GM12891 (cell line): Measurements from ENCODE around the gene NSD2.

Experiments used
- PAX5 ChIP-seq: IDR thresholded peaks from 2 replicates; pipeline ENCODE4 v1.6.1; 2011; ENCODE audit warnings: low read length, moderate library complexity, mild to moderate bottlenecking; ENCODE audit not compliant: insufficient read depth, severe bottlenecking
- POLR2A ChIP-seq: IDR thresholded peaks from 2 replicates; pipeline ENCODE4 v1.6.1; 2011; ENCODE audit warnings: low read depth, low read length, control low read depth
- POLR2AphosphoS5 ChIP-seq: IDR thresholded peaks from 2 replicates; pipeline ENCODE4 v1.6.1; 2011; ENCODE audit warnings: low read depth, low read length, control low read depth
- POU2F2 ChIP-seq: IDR thresholded peaks from 2 replicates; pipeline ENCODE4 v1.6.1; 2011; ENCODE audit warnings: low read depth, mild to moderate bottlenecking, control low read depth, low read length, moderate library complexity
- SPI1 ChIP-seq: IDR thresholded peaks from 2 replicates; pipeline ENCODE4 v1.6.1; 2011; ENCODE audit warnings: low read depth, low read length, control low read depth
- TAF1 ChIP-seq: IDR thresholded peaks from 2 replicates; pipeline ENCODE4 v1.6.1; 2011; ENCODE audit warnings: low read depth, low read length, control low read depth

DNA sequence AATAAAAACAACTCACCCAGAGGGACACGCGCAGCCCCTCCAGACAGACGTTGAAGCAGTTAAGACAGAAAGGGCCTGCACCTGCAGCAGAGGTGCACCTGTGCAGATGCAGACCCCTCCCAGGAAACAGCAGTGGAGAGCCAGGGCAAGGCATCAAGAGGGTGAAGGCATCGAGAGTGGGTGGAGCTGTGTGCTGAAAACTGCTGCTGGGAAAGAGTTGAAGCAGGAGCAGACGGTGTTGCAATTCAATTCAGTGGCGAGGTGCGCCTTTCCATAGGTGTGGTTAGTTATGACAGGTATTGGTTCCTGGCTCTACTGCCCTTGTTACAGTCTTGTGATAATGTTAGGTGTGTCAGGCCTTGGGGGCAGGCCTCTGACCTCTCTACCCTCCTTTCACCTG is 31.9 kb upstream of the NSD2 start:
- no peak for TF ChIP-seq POLR2A
- TF ChIP-seq TAF1, result no peak
- TF ChIP-seq POLR2AphosphoS5, result no peak
- TF ChIP-seq SPI1, result no peak
- TF ChIP-seq PAX5, result no peak
- no peak for TF ChIP-seq POU2F2
